IMR-90 (cell line): Measurements from ENCODE around the gene VOPP1. TPM values are rescaled to one million over a fixed set of nuclear protein-coding genes. Genes with fewer than 3 reads are reported as not detected.

Experiments
- ATAC-seq: fragments of 200-7000 bp; cut with Tn5 transposase; 2 replicates; pipeline ENCODE4 v1.9.1; 2020; ENCODE audit warnings: low read depth, mild to moderate bottlenecking, moderate library complexity
- BruUV-seq: library from RNA; stranded (reverse); fragments of 400-500 nt; replicated peaks from 2 replicates; lab custom pipeline; 2021; lab: Mats Ljungman, UMichigan
- CTCF ChIA-PET: fragments of 300-600 bp; formaldehyde crosslinking; extraction: SDS; loops from one replicate; lab custom pipeline; 2021; ENCODE audit warnings: antibody characterized with exemption; lab: Yijun Ruan, JAX
- POLR2A ChIA-PET: fragments of 300-600 bp; sonication (Branson Sonifier 250); formaldehyde crosslinking; loops from one replicate; lab custom pipeline; 2022; ENCODE audit warnings: antibody characterized with exemption; ENCODE audit not compliant: unreplicated experiment; lab: Charles Lee
- DNase-seq: peaks from one replicate; pipeline ENCODE4 v3.0.0; 2013
- H2AFZ ChIP-seq: replicated peaks from 2 replicates; pipeline ENCODE3; 2013; ENCODE audit warnings: low read length, mild to moderate bottlenecking; ENCODE audit not compliant: poor library complexity
- H2AK5ac ChIP-seq: 2 replicates; pipeline ENCODE4 v1.6.1; 2013; ENCODE audit warnings: low read depth, low read length, inconsistent platforms
- H2AK9ac ChIP-seq: replicated peaks from 2 replicates; pipeline ENCODE3; 2013; ENCODE audit warnings: mild to moderate bottlenecking, low read depth, low read length, moderate library complexity; ENCODE audit not compliant: poor library complexity
- H2BK120ac ChIP-seq: 2 replicates; pipeline ENCODE4 v1.6.1; 2013; ENCODE audit warnings: low read depth, low read length, inconsistent platforms
- H2BK15ac ChIP-seq: 3 replicates; pipeline ENCODE4 v1.6.1; 2013; ENCODE audit warnings: low read depth, low read length, inconsistent platforms
- H2BK20ac ChIP-seq: 2 replicates; pipeline ENCODE4 v1.6.1; 2013; ENCODE audit warnings: low read depth, mild to moderate bottlenecking, inconsistent platforms, low read length, moderate library complexity
- H2BK5ac ChIP-seq: 2 replicates; pipeline ENCODE4 v1.6.1; 2013; ENCODE audit warnings: mild to moderate bottlenecking, low read depth, low read length, inconsistent platforms; ENCODE audit not compliant: poor library complexity, severe bottlenecking
- H3K14ac ChIP-seq: replicated peaks from 2 replicates; pipeline ENCODE4 v1.6.1; 2013; ENCODE audit warnings: low read depth, low read length, inconsistent platforms
- H3K18ac ChIP-seq: 2 replicates; pipeline ENCODE4 v1.6.1; 2013; ENCODE audit warnings: low read depth, low read length, control low read depth
- H3K23ac ChIP-seq: 2 replicates; pipeline ENCODE4 v1.6.1; 2013; ENCODE audit warnings: low read depth, low read length, inconsistent platforms
- H3K27ac ChIP-seq: 2 replicates; pipeline ENCODE4 v1.5.1; 2013; ENCODE audit warnings: mild to moderate bottlenecking, control low read depth, low read length; ENCODE audit not compliant: insufficient read depth
- H3K27me3 ChIP-seq: 2 replicates; pipeline ENCODE4 v1.6.1; 2013; ENCODE audit warnings: low read length; ENCODE audit not compliant: control insufficient read depth, insufficient read depth
- H3K36me3 ChIP-seq: 2 replicates; pipeline ENCODE4 v1.6.1; 2013; ENCODE audit warnings: low read length, mixed read lengths; ENCODE audit not compliant: control insufficient read depth, insufficient read depth
- H3K4ac ChIP-seq: 2 replicates; pipeline ENCODE4 v1.6.1; 2013; ENCODE audit warnings: low read depth, low read length, inconsistent platforms
- H3K4me1 ChIP-seq: 2 replicates; pipeline ENCODE4 v1.6.1; 2013; ENCODE audit warnings: low read length, mixed read lengths; ENCODE audit not compliant: control insufficient read depth, insufficient read depth
- H3K4me2 ChIP-seq: 2 replicates; pipeline ENCODE4 v1.6.1; 2013; ENCODE audit warnings: low read depth, mild to moderate bottlenecking, control low read depth, low read length, moderate library complexity
- H3K4me3 ChIP-seq: 2 replicates; pipeline ENCODE4 v1.5.1; 2013; ENCODE audit warnings: low read depth, mild to moderate bottlenecking, control low read depth, low read length, moderate library complexity; ENCODE audit not compliant: insufficient read depth
- H3K56ac ChIP-seq: 2 replicates; pipeline ENCODE4 v1.6.1; 2013; ENCODE audit warnings: low read length, inconsistent platforms; ENCODE audit not compliant: insufficient read depth; ENCODE audit errors: extremely low read depth
- H3K79me1 ChIP-seq, 2 experiments: 2 replicates each; pipeline ENCODE4 v1.6.1; 2013; ENCODE audit warnings: low read length in 2 of 2, inconsistent platforms in 1 of 2, low read depth in 1 of 2
- H3K9ac ChIP-seq: 2 replicates; pipeline ENCODE4 v1.6.1; 2013; ENCODE audit warnings: low read depth, low read length, control low read depth
- H3K9me1 ChIP-seq: 2 replicates; pipeline ENCODE4 v1.6.1; 2013; ENCODE audit warnings: low read length, inconsistent platforms; ENCODE audit not compliant: insufficient read depth
- H3K9me3 ChIP-seq: 2 replicates; pipeline ENCODE4 v1.6.1; 2013; ENCODE audit warnings: low read length; ENCODE audit not compliant: control insufficient read depth, insufficient read depth
- H4K20me1 ChIP-seq: 2 replicates; pipeline ENCODE4 v1.6.1; 2013; ENCODE audit warnings: low read length, inconsistent platforms; ENCODE audit not compliant: insufficient read depth
- H4K5ac ChIP-seq: 2 replicates; pipeline ENCODE4 v1.6.1; 2013; ENCODE audit warnings: mild to moderate bottlenecking, low read depth, low read length, control low read depth
- H4K8ac ChIP-seq, 2 experiments: 2 replicates each; pipeline ENCODE4 v1.6.1; 2013; ENCODE audit warnings: low read depth in 2 of 2, low read length in 2 of 2, control low read depth in 1 of 2, inconsistent platforms in 1 of 2
- H4K91ac ChIP-seq: 2 replicates; pipeline ENCODE4 v1.6.1; 2013; ENCODE audit warnings: low read depth, low read length, inconsistent platforms; ENCODE audit not compliant: insufficient read depth
- FOS ChIP-seq: fragments of 150-350 bp; IDR thresholded peaks from 2 replicates; pipeline ENCODE4 v1.6.1; 2016; ENCODE audit warnings: low read depth, low read length
- MAZ ChIP-seq: IDR thresholded peaks from 2 replicates; pipeline ENCODE4 v1.6.1; 2012; ENCODE audit warnings: low read depth, mild to moderate bottlenecking, low read length, improper control_type of control experiment, moderate library complexity, borderline replicate concordance
- MXI1 ChIP-seq: IDR thresholded peaks from 2 replicates; pipeline ENCODE4 v1.6.1; 2012; ENCODE audit warnings: low read depth, mild to moderate bottlenecking, low read length, moderate library complexity, borderline replicate concordance
- POLR2A ChIP-seq: IDR thresholded peaks from 2 replicates; pipeline ENCODE4 v1.6.1; 2012; ENCODE audit warnings: mild to moderate bottlenecking, low read depth, low read length
- RAD21 ChIP-seq: IDR thresholded peaks from 2 replicates; pipeline ENCODE4 v1.6.1; 2012; ENCODE audit warnings: low read length, improper control_type of control experiment
- SMC3 ChIP-seq: fragments of 150-350 bp; IDR thresholded peaks from 2 replicates; pipeline ENCODE4 v1.6.1; 2016; ENCODE audit warnings: low read depth, mild to moderate bottlenecking, antibody characterized with exemption, low read length, moderate library complexity
- WGBS, 2 experiments: methylation state at CpG; one replicate each; pipeline versions ENCODE4 v1.1.5 to v1.1.7; 2013; ENCODE audit warnings: missing lambda C conversion rate in 2 of 2; ENCODE audit not compliant: insufficient read length in 1 of 2; ENCODE audit errors: extremely low coverage in 2 of 2; 5-methylcytosine and 5-hydroxymethylcytosine counted together
- dilution Hi-C: fragments of 300-500 bp; cut with HindIII; formaldehyde crosslinking; loops from one replicate; pipeline ENCODE4 v1.14.3; 2018; ENCODE audit warnings: low sequenced_read_pairs; ENCODE audit not compliant: unreplicated experiment
- in situ Hi-C: fragments of 300-500 bp; cut with MboI; formaldehyde crosslinking; loops from 3 replicates; pipeline ENCODE4 v1.14.3; 2019; ENCODE audit warnings: low sequenced_read_pairs, inconsistent platforms, mixed read lengths
- intact Hi-C: fragments of 100-400 bp; cut with micrococcal nuclease; formaldehyde crosslinking; loops from 2 replicates; pipeline ENCODE4 v1.10.0; 2022
- polyA plus RNA-seq, 3 experiments: library from polyadenylated mRNA; depleted of rRNA; stranded (reverse); fragments of >200 nt; gene quantifications; 2 replicates each; pipeline ENCODE4 v1.2.3, GENCODE V29; 2012; ENCODE audit warnings: low replicate concordance in 1 of 3
- total RNA-seq: library from RNA; depleted of rRNA; stranded (reverse); fragments of >200 nt; gene quantifications from 2 replicates; pipeline ENCODE4 v1.2.3, GENCODE V29; 2012
- TF ChIP-seq, protein P1 (sequence below): conservative IDR thresholded peaks from 2 replicates; pipeline ENCODE4 v1.5.1; 2012; ENCODE audit warnings: mild to moderate bottlenecking, low read depth, low read length, improper control_type of control experiment

The VOPP1 gene
- total and polyA plus RNA-seq, 2 of the 4 experiments (the other 2 are of a cell fraction): 60.2 to 94.5 TPM

DNA sequence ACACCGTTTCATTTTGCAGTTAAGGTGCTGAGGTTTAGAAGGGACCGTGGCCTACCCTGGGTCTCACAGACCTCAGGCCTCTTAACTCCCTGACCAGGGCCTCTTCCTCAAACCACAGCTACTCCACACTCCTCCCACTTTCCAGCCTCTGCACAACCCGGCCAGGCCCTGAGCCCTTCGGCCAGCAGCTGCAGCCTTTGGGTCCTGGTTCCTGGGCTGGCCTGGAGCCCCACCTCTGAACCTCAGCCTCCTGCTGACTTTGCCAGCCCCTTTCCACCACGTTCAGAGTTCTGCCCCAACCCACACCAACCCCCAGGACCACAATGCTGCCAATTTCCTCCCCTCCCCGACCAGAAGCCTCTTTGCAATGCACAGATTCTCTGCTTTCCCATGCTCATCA, 84.1 kb downstream of the VOPP1 start:
- Histone ChIP-seq H4K8ac (no peak overlapping the region), H3K4me2 (no peak overlapping the region), H3K27me3 (no peaks in the 10 kb centered on the region), H3K4me1 (peaks cover 7% of the 10 kb centered on the region; the same call in 1 of the 2 replicates), H3K56ac (no peak overlapping the region), H2BK5ac (no peak overlapping the region), H3K9ac (no peak overlapping the region), H4K5ac (no peak overlapping the region), H2AK9ac (no peak overlapping the region), H3K23ac (no peak overlapping the region), H2AK5ac (no peak overlapping the region), H2AFZ (no peak overlapping the region), H2BK15ac (no peak overlapping the region), H4K20me1 (peaks cover 10% of the 10 kb centered on the region), H3K27ac (no peak overlapping the region), H3K4ac (no peak overlapping the region), H3K18ac (no peak overlapping the region), H3K9me1 (peaks cover 9% of the 10 kb centered on the region; the same call in 1 of the 2 replicates), H2BK120ac (no peak overlapping the region), H3K36me3 (peaks cover 29% of the 10 kb centered on the region), H3K4me3 (no peak overlapping the region), H2BK20ac (no peak overlapping the region), H3K79me1 (peaks cover 14 to 56% of the 10 kb centered on the region in 2 experiments; a peak in 3 of 4 replicates), H3K14ac (no peak overlapping the region), H3K9me3 (no peaks in the 10 kb centered on the region), H4K91ac (no peak overlapping the region)
- ATAC-seq (no peak), DNase-seq (no peak)
- in situ Hi-C loops: no loop called here
- BruUV-seq: no TSS peak
- intact Hi-C loops: no loop called here
- dilution Hi-C loops: no loop called here
- CTCF ChIA-PET: interaction anchor here (1.5 kb wide), 1 partner anchor 9 kb away, joined by 5 read pairs; no protein-coding TSS in a partner anchor
- no peak for TF ChIP-seq MAZ
- no peak for TF ChIP-seq FOS
- TF ChIP-seq RAD21: no peak
- TF ChIP-seq, protein P1, sequence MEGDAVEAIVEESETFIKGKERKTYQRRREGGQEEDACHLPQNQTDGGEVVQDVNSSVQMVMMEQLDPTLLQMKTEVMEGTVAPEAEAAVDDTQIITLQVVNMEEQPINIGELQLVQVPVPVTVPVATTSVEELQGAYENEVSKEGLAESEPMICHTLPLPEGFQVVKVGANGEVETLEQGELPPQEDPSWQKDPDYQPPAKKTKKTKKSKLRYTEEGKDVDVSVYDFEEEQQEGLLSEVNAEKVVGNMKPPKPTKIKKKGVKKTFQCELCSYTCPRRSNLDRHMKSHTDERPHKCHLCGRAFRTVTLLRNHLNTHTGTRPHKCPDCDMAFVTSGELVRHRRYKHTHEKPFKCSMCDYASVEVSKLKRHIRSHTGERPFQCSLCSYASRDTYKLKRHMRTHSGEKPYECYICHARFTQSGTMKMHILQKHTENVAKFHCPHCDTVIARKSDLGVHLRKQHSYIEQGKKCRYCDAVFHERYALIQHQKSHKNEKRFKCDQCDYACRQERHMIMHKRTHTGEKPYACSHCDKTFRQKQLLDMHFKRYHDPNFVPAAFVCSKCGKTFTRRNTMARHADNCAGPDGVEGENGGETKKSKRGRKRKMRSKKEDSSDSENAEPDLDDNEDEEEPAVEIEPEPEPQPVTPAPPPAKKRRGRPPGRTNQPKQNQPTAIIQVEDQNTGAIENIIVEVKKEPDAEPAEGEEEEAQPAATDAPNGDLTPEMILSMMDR: no peak
- TF ChIP-seq MXI1: no peak
- no peak for TF ChIP-seq SMC3
- TF ChIP-seq POLR2A: no peak
- POLR2A ChIA-PET: no interaction called here
- 77% methylated on average over 4 of the region's 6 CpGs; no CpG with 5 or more reads in 1 of the 2 experiments for WGBS, 2 experiments
